CD14-positive monocyte (primary cell): ENCODE results near the gene CELSR1. TPM values are rescaled to one million over a fixed set of nuclear protein-coding genes. Genes with fewer than 3 reads are reported as not detected.

Experiments
- DNase-seq, 3 donors: peaks; one replicate each; pipeline ENCODE4 v3.0.0-alpha.2; 2011 to 2022
- H2AFZ ChIP-seq: 2 replicates; pipeline ENCODE4 v1.6.0; 2012; ENCODE audit warnings: mild to moderate bottlenecking, low read depth, low read length, inconsistent platforms; ENCODE audit not compliant: insufficient read depth, poor library complexity, severe bottlenecking
- H3K27ac ChIP-seq, 2 donors: 1 replicate in 1 of 2; 2 replicates in 1 of 2; pipeline ENCODE4 v1.5.1; 2012 to 2013; ENCODE audit warnings: low read length in 2 of 2, control low read depth in 1 of 2, inconsistent platforms in 1 of 2, low read depth in 1 of 2, mild to moderate bottlenecking in 1 of 2
- H3K27me3 ChIP-seq, 2 donors: one replicate each; pipeline versions ENCODE4 v1.6.0 to v1.6.1; 2011 to 2013; ENCODE audit warnings: low read length in 2 of 2; ENCODE audit not compliant: control insufficient read depth in 2 of 2, insufficient read depth in 2 of 2
- H3K36me3 ChIP-seq, 2 donors: replicated peaks in 1 of 2; 1 replicate in 1 of 2; 2 replicates in 1 of 2; pipeline versions ENCODE4 v1.5.1 to v1.6.1; 2012 to 2013; ENCODE audit warnings: low read length in 2 of 2, control low read depth in 1 of 2, inconsistent platforms in 1 of 2, mild to moderate bottlenecking in 1 of 2; ENCODE audit not compliant: insufficient read depth in 2 of 2, control insufficient read depth in 1 of 2
- H3K4me1 ChIP-seq, 2 donors: 1 replicate in 1 of 2; 2 replicates in 1 of 2; pipeline versions ENCODE4 v1.5.1 to v1.6.1; 2012 to 2013; ENCODE audit warnings: low read length in 2 of 2, control low read depth in 1 of 2, inconsistent platforms in 1 of 2, mild to moderate bottlenecking in 1 of 2, moderate library complexity in 1 of 2; ENCODE audit not compliant: insufficient read depth in 2 of 2, control insufficient read depth in 1 of 2
- H3K4me2 ChIP-seq: replicated peaks from 2 replicates; pipeline ENCODE3; 2012; ENCODE audit warnings: low read length, moderate library complexity, mild to moderate bottlenecking; ENCODE audit not compliant: poor library complexity, severe bottlenecking; ENCODE audit errors: extremely low read depth
- H3K4me3 ChIP-seq, 3 experiments: fragments of 200-600 bp in 1 of 3; sonication (generic) in 1 of 3; replicated peaks in 1 of 3; 1 replicate in 2 of 3; 2 replicates in 1 of 3; pipeline ENCODE4 v1.5.1; 2011 to 2013; ENCODE audit warnings: low read length in 3 of 3, mild to moderate bottlenecking in 3 of 3, control low read depth in 2 of 3, low read depth in 2 of 3, inconsistent platforms in 1 of 3, moderate library complexity in 1 of 3
- H3K79me2 ChIP-seq: 2 replicates; pipeline ENCODE4 v1.6.0; 2012; ENCODE audit warnings: mild to moderate bottlenecking, control low read depth, inconsistent platforms, low read length, moderate library complexity; ENCODE audit not compliant: insufficient read depth
- H3K9ac ChIP-seq: 2 replicates; pipeline ENCODE4 v1.6.0; 2017; ENCODE audit warnings: low read length, mild to moderate bottlenecking; ENCODE audit not compliant: insufficient read depth, poor library complexity, severe bottlenecking
- H3K9me3 ChIP-seq, 2 donors: replicated peaks in 1 of 2; 1 replicate in 1 of 2; 2 replicates in 1 of 2; pipeline versions ENCODE4 v1.5.1 to v1.6.1; 2012 to 2013; ENCODE audit warnings: low read length in 2 of 2, control low read depth in 1 of 2; ENCODE audit not compliant: control insufficient read depth in 1 of 2, insufficient read depth in 1 of 2
- H4K20me1 ChIP-seq: 2 replicates; pipeline ENCODE4 v1.6.0; 2012; ENCODE audit warnings: mild to moderate bottlenecking, low read length, control low read depth, moderate library complexity; ENCODE audit not compliant: insufficient read depth
- H3K27ac Mint-ChIP-seq, 7 donors: one replicate each; pipeline ENCODE4 v1.8.0; 2020; ENCODE audit warnings: mild to moderate bottlenecking in 7 of 7, mixed read lengths in 7 of 7, moderate library complexity in 6 of 7, inconsistent platforms in 2 of 7
- H3K27me3 Mint-ChIP-seq, 3 donors: one replicate each; pipeline ENCODE4 v1.8.0; 2021 to 2022; ENCODE audit warnings: low read depth in 3 of 3, mild to moderate bottlenecking in 3 of 3, mixed read lengths in 3 of 3, moderate library complexity in 3 of 3, inconsistent platforms in 1 of 3
- H3K36me3 Mint-ChIP-seq, 2 donors: one replicate each; pipeline ENCODE4 v1.8.0; 2020; ENCODE audit warnings: mixed read lengths in 2 of 2, inconsistent platforms in 1 of 2, mild to moderate bottlenecking in 1 of 2
- H3K4me1 Mint-ChIP-seq: one replicate; pipeline ENCODE4 v1.8.0; 2020; ENCODE audit warnings: mild to moderate bottlenecking, mixed read lengths
- H3K4me3 Mint-ChIP-seq, 2 donors: one replicate each; pipeline ENCODE4 v1.8.0; 2020; ENCODE audit warnings: mild to moderate bottlenecking in 2 of 2, mixed read lengths in 2 of 2, moderate library complexity in 1 of 2
- H3K9me3 Mint-ChIP-seq, 7 donors: one replicate each; pipeline ENCODE4 v1.8.0; 2020 to 2022; ENCODE audit warnings: mixed read lengths in 7 of 7, mild to moderate bottlenecking in 6 of 7, moderate library complexity in 6 of 7, inconsistent platforms in 2 of 7
- CTCF ChIP-seq: fragments of 200-600 bp; IDR thresholded peaks from one replicate; pipeline ENCODE4 v1.8.0; 2022; ENCODE audit warnings: antibody characterized with exemption, mild to moderate bottlenecking
- WGBS: methylation state at CpG from one replicate; pipeline ENCODE4 v1.1.5; 2013; ENCODE audit warnings: missing lambda C conversion rate; ENCODE audit not compliant: insufficient coverage; 5-methylcytosine and 5-hydroxymethylcytosine counted together
- intact Hi-C, 2 donors: fragments of 100-400 bp; cut with micrococcal nuclease; formaldehyde crosslinking; loops; one replicate each; pipeline versions ENCODE4 v1.15.0 to v1.15.1; 2023
- polyA plus RNA-seq, 3 donors: library from polyadenylated mRNA; depleted of rRNA in 1 of 3; unstranded in 2 of 3; stranded (reverse) in 1 of 3; fragments of 300-500 nt in 2 of 3; fragments of >200 nt in 1 of 3; fragmentation: Illumina TruSeq in 2 of 3; gene quantifications; 1 replicate in 2 of 3; 2 replicates in 1 of 3; pipeline ENCODE4 v1.2.3, GENCODE V29; 2012 to 2021

The CELSR1 gene
- polyA plus RNA-seq, 3 donors, result 0.16 TPM; not detected in 2

- Mint-ChIP-seq H3K9me3 (no peaks in the 10 kb centered on the region), H3K27me3 (peaks cover 0 to 6% (median 0%) of the 10 kb centered on the region in 3 donors), H3K4me1 (no peaks in the 10 kb centered on the region), H3K4me3 (no peak overlapping the region), H3K27ac (no peak overlapping the region), H3K36me3 (no peaks in the 10 kb centered on the region)
- Histone ChIP-seq H3K36me3 (no peaks in the 10 kb centered on the region), H3K27ac (no peak overlapping the region), H3K79me2 (no peaks in the 10 kb centered on the region), H4K20me1 (no peaks in the 10 kb centered on the region), H3K4me3 (no peak overlapping the region), H3K4me1 (no peaks in the 10 kb centered on the region), H3K9ac (no peak overlapping the region), H3K9me3 (no peaks in the 10 kb centered on the region), H3K27me3 (no peaks in the 10 kb centered on the region), H3K4me2 (no peak overlapping the region), H2AFZ (no peak overlapping the region)
- TF ChIP-seq CTCF, result no peak
- intact Hi-C loops, result no loop called here
- no peak for DNase-seq
- 77% methylated on average over 9 of the region's 14 CpGs for WGBS
These were observed 143.5 kb downstream of the CELSR1 start for GRCh38 chr22:46393873-46394272.

- H3K27me3 Mint-ChIP-seq, result peaks cover 0 to 11% (median 0%) of the 10 kb centered on the region in 3 donors
- intact Hi-C loops, result no loop called here
- Histone ChIP-seq H3K36me3 (no peaks in the 10 kb centered on the region), H3K9ac (no peak overlapping the region), H3K27me3 (no peaks in the 10 kb centered on the region), H3K27ac (no peak overlapping the region), H3K79me2 (no peaks in the 10 kb centered on the region), H3K4me3 (no peak overlapping the region), H3K9me3 (no peaks in the 10 kb centered on the region), H3K4me2 (no peak overlapping the region), H3K4me1 (no peaks in the 10 kb centered on the region), H2AFZ (no peak overlapping the region), H4K20me1 (no peaks in the 10 kb centered on the region)
- no peaks in the 10 kb centered on the region for H3K4me1 Mint-ChIP-seq
- no peaks in the 10 kb centered on the region for H3K9me3 Mint-ChIP-seq
- H3K27ac Mint-ChIP-seq, result no peak overlapping the region
- 89% methylated on average over 6 of the region's 16 CpGs for WGBS
- DNase-seq, result no peak
- TF ChIP-seq CTCF, result no peak
- no peak overlapping the region for H3K4me3 Mint-ChIP-seq
- no peaks in the 10 kb centered on the region for H3K36me3 Mint-ChIP-seq
These were observed 145.1 kb downstream of the CELSR1 start for GRCh38 chr22:46392137-46392844.
